GM10847 (cell line): ENCODE measurements around the gene DIS3L2.

Source experiments
- POLR2A ChIP-seq: IDR thresholded peaks from 2 replicates; pipeline ENCODE4 v1.6.1; 2011; ENCODE audit not compliant: insufficient read length; ENCODE audit errors: extremely low read depth

The DIS3L2 gene

DNA sequence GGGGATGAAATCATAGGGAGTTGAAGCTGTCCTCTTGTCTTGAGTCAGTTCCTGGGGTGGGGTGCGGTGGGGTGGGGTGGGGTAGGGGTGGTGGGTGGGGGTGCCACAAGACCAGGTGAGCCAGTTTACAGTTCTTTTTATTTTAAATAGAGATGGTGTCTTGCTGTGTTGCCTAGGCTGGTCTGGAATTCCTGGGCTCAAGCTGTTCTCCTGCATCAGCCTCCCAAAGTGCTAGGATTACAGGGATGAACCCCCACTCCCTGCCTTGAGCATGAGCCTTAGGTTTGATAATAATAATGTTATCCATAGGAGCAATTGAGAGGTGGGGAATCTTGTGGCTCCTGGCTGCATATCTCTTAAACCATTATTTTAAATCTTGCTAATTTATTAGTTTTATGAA is 234.0 kb downstream of the DIS3L2 start:
- no peak for TF ChIP-seq POLR2A

- no peak for TF ChIP-seq POLR2A
Measured at GRCh38 chr2:232196802-232197201, 235.3 kb downstream of the DIS3L2 start.

GRCh38 chr2:232200195-232200594 is 238.7 kb downstream of the DIS3L2 start:
- no peak for TF ChIP-seq POLR2A

- no peak for TF ChIP-seq POLR2A
Measured at GRCh38 chr2:232203166-232203891, 241.8 kb downstream of the DIS3L2 start.

- TF ChIP-seq POLR2A: no peak
Measured at GRCh38 chr2:232203936-232204335, 242.4 kb downstream of the DIS3L2 start.

DNA sequence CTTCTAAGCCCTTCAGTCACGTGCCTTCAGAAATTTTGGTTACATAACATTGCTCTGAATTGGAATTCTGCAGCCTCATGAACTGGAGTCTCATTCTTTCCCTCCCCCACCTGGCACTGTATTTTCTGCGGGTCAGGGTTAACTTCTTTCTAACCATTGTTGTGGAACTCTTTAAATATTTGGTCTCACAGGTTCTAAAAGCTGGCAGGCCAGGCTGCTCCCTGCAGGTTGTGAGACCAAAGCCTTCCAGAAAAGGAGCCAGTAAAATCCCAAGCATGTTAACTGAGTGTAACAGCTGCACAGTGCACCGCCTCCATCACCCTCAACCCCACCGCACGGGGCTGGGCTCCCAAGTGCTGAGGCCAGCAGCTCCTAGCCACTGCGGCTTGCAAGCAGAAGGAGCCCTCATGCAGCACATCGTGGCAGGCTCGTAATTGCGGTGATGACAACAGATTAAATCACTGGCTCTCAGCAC is 243.0 kb downstream of the DIS3L2 start:
- TF ChIP-seq POLR2A: no peak

DNA sequence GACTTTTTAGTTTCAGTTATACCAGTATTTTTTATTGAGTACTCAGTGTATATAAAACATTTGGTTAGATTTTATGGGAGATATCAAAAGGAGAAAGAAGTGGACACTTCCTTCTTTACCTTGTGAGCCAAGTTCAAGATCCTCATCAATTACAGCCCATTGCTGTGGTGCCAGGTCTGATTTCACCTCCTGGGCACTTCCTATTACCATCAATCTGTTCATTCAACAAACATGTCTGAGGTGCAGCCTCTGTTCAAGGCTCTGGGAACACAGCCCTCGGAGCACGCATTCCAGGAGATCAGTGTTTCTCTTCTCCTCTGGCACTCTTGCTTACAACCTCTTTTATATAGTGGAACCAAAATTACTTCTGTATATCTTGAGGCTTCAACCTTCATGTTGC is 245.7 kb downstream of the DIS3L2 start:
- TF ChIP-seq POLR2A: no peak

- no peak for TF ChIP-seq POLR2A
Measured at GRCh38 chr2:232210306-232210705, 248.8 kb downstream of the DIS3L2 start.

DNA sequence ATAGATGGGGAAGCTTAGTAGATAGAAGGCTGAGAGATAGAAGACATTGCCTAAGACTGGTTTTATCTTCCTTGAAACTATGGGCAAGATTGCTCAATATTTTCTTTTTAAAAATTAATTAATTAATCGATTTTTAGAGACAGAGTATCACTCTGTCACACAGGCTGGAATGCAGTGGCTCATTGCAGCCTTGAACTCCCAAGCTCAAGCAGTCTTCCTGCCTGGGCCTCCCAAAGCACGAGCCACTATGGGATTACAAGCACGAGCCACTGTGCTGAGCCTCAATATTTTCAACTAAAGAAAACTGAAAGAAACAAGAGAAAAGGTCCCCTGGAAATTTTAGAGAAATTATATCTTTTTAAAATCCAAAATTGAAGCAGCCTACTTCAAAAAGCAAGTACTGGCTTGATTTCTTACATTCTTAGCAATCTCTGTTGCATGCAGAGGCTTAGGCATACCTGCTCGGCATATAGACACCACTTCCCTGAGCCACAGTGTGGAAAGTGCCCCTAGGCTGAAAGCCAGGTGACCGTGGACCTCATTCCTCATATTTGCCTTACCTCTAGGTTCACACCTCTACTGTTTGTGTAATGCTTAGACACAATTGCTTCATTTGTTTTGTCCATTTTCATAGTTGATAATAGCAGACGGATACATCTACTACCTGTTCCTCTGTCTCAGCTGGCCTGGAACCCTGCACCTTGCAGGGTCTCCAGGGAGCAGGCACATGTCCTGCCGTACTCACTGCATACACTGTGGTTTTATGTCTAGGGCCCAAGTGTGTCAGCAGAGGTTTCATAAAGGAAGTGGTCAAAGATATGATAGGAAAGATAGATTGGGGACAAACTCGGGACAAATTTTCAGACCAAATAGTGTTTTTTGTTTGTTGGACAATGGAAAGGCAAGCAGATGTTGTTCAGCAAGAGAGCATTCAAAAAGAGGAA is 250.5 kb downstream of the DIS3L2 start:
- TF ChIP-seq POLR2A: no peak

DNA sequence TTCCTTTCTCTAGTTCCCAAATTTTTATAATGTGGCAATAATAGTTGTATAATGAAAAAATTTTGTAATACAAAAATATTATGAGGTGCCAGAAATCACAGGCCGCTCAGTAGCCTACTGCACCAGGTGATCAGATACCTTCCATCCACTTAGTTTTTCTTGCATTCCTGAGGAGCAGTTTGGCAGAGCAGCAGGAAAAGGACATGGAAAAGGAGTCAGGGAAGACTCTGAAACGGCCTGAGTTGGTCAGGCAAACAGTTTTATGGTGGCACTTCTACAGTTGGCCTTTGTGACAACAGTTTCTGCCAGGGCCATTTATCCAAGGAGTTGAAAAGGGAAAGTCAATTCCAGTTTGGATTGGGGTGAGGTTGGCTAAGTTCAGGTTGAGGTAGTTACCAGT is 251.7 kb downstream of the DIS3L2 start:
- no peak for TF ChIP-seq POLR2A

DNA sequence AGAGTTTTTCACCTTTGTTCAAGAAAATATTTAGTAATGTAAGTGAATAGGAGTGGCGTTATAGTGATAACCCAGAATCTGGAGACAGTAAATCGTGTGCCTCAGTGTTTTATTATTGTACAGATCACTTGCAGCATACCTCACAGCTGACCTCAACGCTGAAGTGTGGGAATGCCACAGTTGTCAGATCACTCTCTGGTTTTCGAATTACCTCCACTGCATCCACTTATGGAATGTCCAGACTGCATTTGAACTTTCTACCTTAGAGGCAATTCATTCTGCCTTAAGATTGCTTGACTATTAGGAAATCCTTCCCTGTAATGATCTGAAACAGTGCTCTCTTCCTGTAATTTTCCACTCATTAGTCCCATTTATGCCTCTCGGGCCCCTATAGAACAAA is 252.5 kb downstream of the DIS3L2 start:
- TF ChIP-seq POLR2A: no peak

DNA sequence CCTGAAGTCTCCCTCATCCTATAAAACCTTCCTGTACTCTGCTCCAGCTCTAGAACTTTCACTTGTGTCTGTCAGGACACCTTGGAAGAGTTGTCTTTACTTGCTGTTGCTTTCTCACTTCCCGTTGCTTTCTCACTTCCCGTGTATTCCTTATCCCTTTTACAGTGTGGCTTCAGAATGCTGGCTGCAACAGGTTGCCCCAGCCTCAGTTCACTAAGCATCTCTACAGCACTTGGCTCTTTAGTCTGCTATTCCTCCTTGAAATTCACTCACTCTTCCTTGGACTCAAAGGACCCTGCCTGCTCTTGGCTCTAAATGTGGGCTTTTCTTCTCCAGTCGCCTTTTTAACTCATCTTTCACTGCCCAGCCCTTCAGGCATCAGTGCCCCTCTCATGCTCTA is 254.5 kb downstream of the DIS3L2 start:
- TF ChIP-seq POLR2A: no peak

DNA sequence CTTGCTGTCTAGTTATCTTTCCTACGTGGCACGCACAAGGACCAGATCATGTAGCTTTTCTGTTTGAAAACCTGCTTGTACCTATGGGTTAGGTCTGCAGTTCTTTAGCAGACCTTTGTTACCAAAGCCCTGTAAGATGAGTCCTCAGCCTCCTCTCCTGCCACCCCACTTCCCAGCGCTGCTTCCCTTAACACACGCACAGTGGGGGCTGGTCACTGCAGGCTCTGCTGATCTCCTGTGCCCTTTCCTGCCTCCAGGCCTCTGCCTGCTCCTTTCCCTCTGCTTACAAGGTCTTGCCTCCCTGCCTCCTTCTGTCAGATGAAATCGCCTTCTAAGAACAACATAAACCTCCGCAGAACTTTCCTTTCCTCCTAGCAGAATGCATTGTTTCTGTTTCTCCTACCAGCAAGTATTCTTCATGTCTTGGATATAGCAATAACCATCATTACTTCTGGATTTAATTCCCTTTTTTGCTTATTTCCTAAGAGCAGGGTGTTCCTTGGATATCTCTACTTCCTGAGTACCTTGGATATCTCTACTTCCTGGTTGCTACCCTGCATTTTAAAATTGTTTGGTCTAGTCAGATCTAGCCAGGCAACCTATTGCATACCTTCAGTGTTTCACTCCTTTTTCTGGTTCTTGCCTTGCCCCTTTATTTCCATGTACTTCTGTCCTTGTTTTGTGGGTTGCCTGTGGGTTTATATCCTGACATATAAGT is 257.4 kb downstream of the DIS3L2 start:
- no peak for TF ChIP-seq POLR2A

- TF ChIP-seq POLR2A: no peak
Measured at GRCh38 chr2:232219496-232219870, 258.0 kb downstream of the DIS3L2 start.

GRCh38 chr2:232219932-232220331 is 258.4 kb downstream of the DIS3L2 start:
- TF ChIP-seq POLR2A: no peak
